Common myeloid progenitor, CD34-positive (primary cell): ENCODE data around the gene PRR14L.

ENCODE experiments used
- CTCF ChIA-PET: fragments of 350-600 bp; sonication (Branson Sonifier 250); formaldehyde crosslinking; loops from one replicate; lab custom pipeline; 2021; ENCODE audit warnings: antibody characterized with exemption; lab: Charles Lee
- POLR2A ChIA-PET: fragments of 350-600 bp; sonication (Branson Sonifier 250); formaldehyde crosslinking; loops from one replicate; lab custom pipeline; 2021; ENCODE audit warnings: antibody characterized with exemption; lab: Charles Lee
- DNase-seq, 3 donors: peaks; one replicate each; pipeline versions ENCODE4 v3.0.0 to v3.0.0-alpha.2; 2013
- H3K27ac ChIP-seq, 2 experiments: 1 replicate in 1 of 2; 2 replicates in 1 of 2; pipeline ENCODE4 v1.7.0; 2013; ENCODE audit warnings: inconsistent platforms in 2 of 2, low read length in 2 of 2, mild to moderate bottlenecking in 2 of 2, low read depth in 1 of 2, moderate library complexity in 1 of 2; ENCODE audit not compliant: severe bottlenecking in 2 of 2, insufficient read depth in 1 of 2, poor library complexity in 1 of 2
- H3K27me3 ChIP-seq, 5 experiments: replicated peaks in 2 of 5; 1 replicate in 3 of 5; 2 replicates in 2 of 5; pipeline versions ENCODE4 v1.6.1 to v1.7.0; 2013; ENCODE audit warnings: low read length in 4 of 5, mild to moderate bottlenecking in 2 of 5, moderate library complexity in 2 of 5, inconsistent platforms in 1 of 5; ENCODE audit not compliant: insufficient read depth in 5 of 5, control insufficient read depth in 4 of 5
- H3K36me3 ChIP-seq, 4 experiments: 1 replicate in 2 of 4; 2 replicates in 2 of 4; pipeline versions ENCODE4 v1.6.1 to v1.7.0; 2013; ENCODE audit warnings: low read length in 3 of 4, control low read depth in 1 of 4, mild to moderate bottlenecking in 1 of 4; ENCODE audit not compliant: control insufficient read depth in 4 of 4, insufficient read depth in 4 of 4
- H3K4me1 ChIP-seq, 4 experiments: 1 replicate in 3 of 4; 2 replicates in 1 of 4; pipeline versions ENCODE4 v1.6.1 to v1.7.1; 2013; ENCODE audit warnings: low read length in 3 of 4, mild to moderate bottlenecking in 3 of 4, control low read depth in 1 of 4, inconsistent platforms in 1 of 4, moderate library complexity in 1 of 4; ENCODE audit not compliant: control insufficient read depth in 4 of 4, insufficient read depth in 4 of 4; ENCODE audit errors: control extremely low read depth in 1 of 4
- H3K4me3 ChIP-seq, 7 experiments: 1 replicate in 4 of 7; 2 replicates in 3 of 7; pipeline versions ENCODE4 v1.5.1 to v1.7.0; 2013; ENCODE audit warnings: mild to moderate bottlenecking in 7 of 7, low read length in 6 of 7, moderate library complexity in 6 of 7, inconsistent platforms in 2 of 7, low read depth in 2 of 7, control low read depth in 1 of 7; ENCODE audit not compliant: insufficient read depth in 4 of 7, control insufficient read depth in 1 of 7; ENCODE audit errors: extremely low read depth in 1 of 7
- H3K9me3 ChIP-seq, 5 experiments: 1 replicate in 4 of 5; 2 replicates in 1 of 5; pipeline versions ENCODE4 v1.6.1 to v1.7.1; 2013; ENCODE audit warnings: low read length in 4 of 5, mild to moderate bottlenecking in 2 of 5, inconsistent platforms in 1 of 5, low read depth in 1 of 5, moderate library complexity in 1 of 5; ENCODE audit not compliant: control insufficient read depth in 4 of 5, insufficient read depth in 2 of 5; ENCODE audit errors: control extremely low read depth in 1 of 5
- WGBS: methylation state at CpG from one replicate; pipeline ENCODE4 v1.1.5; 2013; ENCODE audit not compliant: insufficient coverage; 5-methylcytosine and 5-hydroxymethylcytosine counted together

The PRR14L gene

DNA sequence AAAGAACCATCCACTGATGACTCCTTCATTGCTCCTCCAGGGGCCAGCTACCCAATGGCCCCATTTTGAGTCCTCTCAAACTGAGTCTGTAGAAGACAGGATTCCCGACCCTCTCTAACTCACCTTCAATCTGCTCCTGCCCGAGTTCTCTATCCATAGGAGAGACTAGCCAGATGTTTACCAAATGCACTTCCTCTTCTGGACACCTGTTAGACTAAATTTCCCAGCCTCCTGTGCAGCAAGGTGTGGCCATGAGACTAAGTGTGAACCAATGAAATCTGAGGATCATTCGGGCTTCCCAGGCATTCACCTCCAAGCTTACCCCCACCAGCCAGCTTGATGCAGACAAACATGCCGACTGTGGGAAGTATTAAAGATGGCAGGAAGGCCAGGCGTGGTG is 95.5 kb downstream of the PRR14L start:
- ChIA-PET CTCF (interaction anchor here (1.2 to 2.8 kb wide), 3 partner anchors 8 to 21 kb away, joined by 3 to 10 read pairs (median 4); partner anchors contain the start of gene PISD), POLR2A (no interaction called here)
- H3K36me3 ChIP-seq: peaks cover 4 to 12% (median 4%) of the 10 kb centered on the region in 4 experiments
- no peaks in the 10 kb centered on the region for H3K27me3 ChIP-seq
- no peak for DNase-seq
- WGBS: 100% methylated on average over 3 of the region's 5 CpGs
- H3K4me1 ChIP-seq: peaks cover 5 to 16% (median 10%) of the 10 kb centered on the region in 4 experiments
- no peak overlapping the region for H3K27ac ChIP-seq
- H3K9me3 ChIP-seq: no peaks in the 10 kb centered on the region
- H3K4me3 ChIP-seq: no peak overlapping the region

DNA sequence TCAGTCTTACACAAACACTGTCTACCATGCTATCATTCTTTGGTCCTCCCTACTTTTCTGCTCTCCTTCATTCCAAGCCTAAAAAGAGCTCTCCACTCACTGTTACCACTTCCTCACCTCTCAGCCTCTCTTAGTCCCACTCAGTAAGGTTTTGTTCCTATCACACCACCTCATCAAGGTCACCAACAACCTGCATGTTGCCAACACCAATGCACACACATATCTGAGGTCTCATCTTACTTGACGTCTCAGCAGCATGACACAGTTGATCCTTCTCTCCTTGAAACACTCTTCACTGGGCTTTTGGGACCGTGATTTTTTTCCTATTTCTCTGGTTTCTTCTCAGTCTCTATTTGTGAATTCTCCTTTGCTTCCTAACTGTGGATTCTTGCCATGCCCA is 96.0 kb downstream of the PRR14L start:
- peaks cover 4 to 15% (median 6%) of the 10 kb centered on the region in 4 experiments for H3K36me3 ChIP-seq
- 90% methylated on average over 2 of the region's 2 CpGs for WGBS
- H3K27me3 ChIP-seq: no peaks in the 10 kb centered on the region
- H3K4me1 ChIP-seq: peaks cover 5 to 16% (median 10%) of the 10 kb centered on the region in 4 experiments
- ChIA-PET CTCF (interaction anchor here (1.2 to 2.8 kb wide), 2 partner anchors 9 to 21 kb away, joined by 4 to 10 read pairs; partner anchors contain the start of gene PISD), POLR2A (no interaction called here)
- DNase-seq: no peak
- no peak overlapping the region for H3K4me3 ChIP-seq
- no peak overlapping the region for H3K27ac ChIP-seq
- no peaks in the 10 kb centered on the region for H3K9me3 ChIP-seq

DNA sequence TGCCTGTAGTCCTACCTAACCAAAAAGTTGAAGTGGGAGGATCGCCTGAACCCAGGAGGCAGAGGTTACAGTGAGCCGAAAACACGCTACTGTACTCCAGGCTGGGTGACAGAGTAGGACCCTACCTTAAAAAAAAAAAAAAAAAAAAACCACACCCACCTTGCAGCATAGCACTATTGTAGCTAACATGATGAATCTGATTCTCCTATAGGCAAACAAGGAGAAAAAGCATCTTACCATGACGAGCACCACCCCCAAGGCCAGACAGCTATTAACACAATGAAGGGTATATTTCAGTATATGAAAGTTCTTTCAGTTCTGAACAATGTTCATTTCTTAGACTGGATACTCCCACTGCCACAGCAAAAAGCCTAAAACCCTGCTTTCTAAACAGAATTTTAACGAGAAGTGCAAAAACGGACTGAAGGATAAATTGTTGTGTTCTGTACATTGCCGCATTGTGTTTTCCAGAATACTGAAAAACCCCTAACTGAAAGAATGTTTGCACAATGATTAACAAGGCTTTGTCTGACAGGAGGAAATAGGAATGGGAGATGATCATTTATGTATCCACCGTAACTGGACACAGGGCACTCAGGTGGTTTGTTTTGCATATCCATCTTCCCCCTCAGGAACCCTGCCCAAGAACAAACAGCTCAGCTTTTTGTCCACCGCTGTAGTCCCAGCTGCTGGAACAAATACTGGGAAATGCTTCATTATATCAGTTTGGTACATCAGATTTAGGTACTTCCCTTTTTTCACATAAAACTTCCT is 96.8 kb downstream of the PRR14L start:
- CTCF ChIA-PET: interaction anchor here (1.2 to 2.8 kb wide), 2 partner anchors 10 to 22 kb away, joined by 4 to 10 read pairs; partner anchors contain the start of gene PISD

DNA sequence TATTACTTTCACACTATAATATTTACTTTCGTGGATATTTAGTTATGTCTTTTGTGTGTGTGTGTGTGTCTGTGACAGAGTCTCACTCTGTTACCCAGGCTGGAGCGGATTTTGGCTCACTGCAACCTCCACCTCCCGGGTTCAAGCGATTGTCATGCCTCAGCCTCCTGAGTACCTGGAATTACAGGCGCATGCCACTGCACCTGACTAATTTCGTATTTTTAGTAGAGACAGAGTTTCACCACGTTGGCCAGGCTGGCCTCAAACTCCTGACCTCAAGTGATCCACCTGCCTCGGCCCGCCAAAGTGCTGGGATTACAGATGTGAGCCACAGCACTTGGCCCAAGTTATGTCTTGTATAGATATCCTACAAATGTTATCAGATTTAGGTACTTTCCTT is 97.8 kb downstream of the PRR14L start:
- H3K9me3 ChIP-seq: no peaks in the 10 kb centered on the region
- CTCF ChIA-PET: interaction anchor here (2.8 kb wide), 1 partner anchor 11 kb away, joined by 10 read pairs; the partner anchor contains the start of gene PISD
- POLR2A ChIA-PET: no interaction called here
- peaks cover 5 to 16% (median 10%) of the 10 kb centered on the region in 4 experiments for H3K4me1 ChIP-seq
- H3K36me3 ChIP-seq: peaks cover 9 to 31% (median 18%) of the 10 kb centered on the region in 4 experiments
- no peak overlapping the region for H3K4me3 ChIP-seq
- no peak for DNase-seq
- H3K27me3 ChIP-seq: no peaks in the 10 kb centered on the region
- no peak overlapping the region for H3K27ac ChIP-seq
- 93% methylated on average over 5 of the region's 9 CpGs for WGBS

More for the DNA sequence above, 96.8 kb downstream of the PRR14L start:
- no peaks in the 10 kb centered on the region for H3K9me3 ChIP-seq
- DNase-seq: no peak
- H3K27ac ChIP-seq: no peak overlapping the region
- H3K27me3 ChIP-seq: no peaks in the 10 kb centered on the region
- POLR2A ChIA-PET: interaction anchor here (0.6 kb wide), 1 partner anchor 1772 kb away, joined by 6 read pairs; no protein-coding TSS in a partner anchor
- peaks cover 5 to 16% (median 10%) of the 10 kb centered on the region in 4 experiments for H3K4me1 ChIP-seq
- H3K4me3 ChIP-seq: no peak overlapping the region
- WGBS: 71% methylated on average over 4 of the region's 9 CpGs
- peaks cover 4 to 22% (median 10%) of the 10 kb centered on the region in 4 experiments for H3K36me3 ChIP-seq

DNA sequence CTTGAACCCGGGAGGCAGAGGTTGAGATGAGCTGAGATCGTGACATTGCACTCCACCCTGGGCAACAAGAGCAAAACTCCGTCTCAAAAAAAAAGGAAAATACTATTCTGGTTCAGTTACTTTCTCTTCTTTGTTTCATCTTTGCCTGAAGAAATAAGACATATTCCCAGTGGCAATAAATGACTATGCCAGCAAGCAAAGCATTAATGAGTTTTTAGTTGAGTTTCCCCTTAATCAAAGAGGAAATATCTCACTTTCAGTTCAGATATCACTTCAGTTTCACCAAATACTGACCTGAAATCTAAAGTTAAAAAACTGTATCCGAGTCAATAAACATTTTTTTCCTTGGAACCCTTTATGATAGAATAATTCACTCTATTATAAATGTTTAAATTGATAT is 98.3 kb downstream of the PRR14L start:
- ChIA-PET CTCF (no interaction called here), POLR2A (no interaction called here)
- Histone ChIP-seq H3K4me3 (no peak overlapping the region), H3K36me3 (peaks cover 9 to 35% (median 21%) of the 10 kb centered on the region in 4 experiments), H3K27ac (no peak overlapping the region), H3K9me3 (no peaks in the 10 kb centered on the region), H3K4me1 (peaks cover 5 to 16% (median 10%) of the 10 kb centered on the region in 4 experiments), H3K27me3 (no peaks in the 10 kb centered on the region)
- no peak for DNase-seq
- WGBS: 97% methylated on average over 3 of the region's 4 CpGs

DNA sequence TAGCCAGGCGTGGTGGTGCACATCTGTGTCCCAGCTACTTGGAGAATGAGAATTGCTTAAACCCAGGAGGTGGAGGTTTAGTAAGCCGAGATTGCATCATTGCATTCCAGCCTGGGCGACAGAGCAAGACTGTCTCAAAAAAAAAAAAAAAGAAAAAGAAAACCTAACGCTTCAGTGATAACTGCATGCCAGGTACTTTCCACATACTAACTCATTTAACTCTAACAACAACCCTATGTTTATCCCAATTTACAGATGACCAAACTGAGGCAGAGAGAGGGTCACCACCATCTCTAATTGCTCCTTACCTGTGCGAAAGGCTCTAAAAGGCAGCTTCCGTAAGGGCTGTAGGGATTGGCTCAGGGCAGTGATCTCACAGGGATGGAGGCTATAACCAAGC is 99.5 kb downstream of the PRR14L start:
- no peaks in the 10 kb centered on the region for H3K9me3 ChIP-seq
- no peak overlapping the region for H3K4me3 ChIP-seq
- ChIA-PET POLR2A (no interaction called here), CTCF (interaction anchor here (0.6 kb wide), 1 partner anchor 17 kb away, joined by 3 read pairs; no protein-coding TSS in a partner anchor)
- peaks cover 5 to 16% (median 10%) of the 10 kb centered on the region in 4 experiments for H3K4me1 ChIP-seq
- no peak for DNase-seq
- no peak overlapping the region for H3K27ac ChIP-seq
- no peaks in the 10 kb centered on the region for H3K27me3 ChIP-seq
- peaks cover 12 to 44% (median 22%) of the 10 kb centered on the region in 4 experiments for H3K36me3 ChIP-seq
- 96% methylated on average over 4 of the region's 6 CpGs for WGBS
